ENCODE measurements around the gene SNAP47. TPM values are rescaled to one million over a fixed set of nuclear protein-coding genes. Genes with fewer than 3 reads are reported as not detected.
"Not testable (repeated sequence)": the region's sequence is repeated elsewhere in the genome, so short reads cannot be mapped to it uniquely, and the experiment has no call there.

The SNAP47 gene, protein sequence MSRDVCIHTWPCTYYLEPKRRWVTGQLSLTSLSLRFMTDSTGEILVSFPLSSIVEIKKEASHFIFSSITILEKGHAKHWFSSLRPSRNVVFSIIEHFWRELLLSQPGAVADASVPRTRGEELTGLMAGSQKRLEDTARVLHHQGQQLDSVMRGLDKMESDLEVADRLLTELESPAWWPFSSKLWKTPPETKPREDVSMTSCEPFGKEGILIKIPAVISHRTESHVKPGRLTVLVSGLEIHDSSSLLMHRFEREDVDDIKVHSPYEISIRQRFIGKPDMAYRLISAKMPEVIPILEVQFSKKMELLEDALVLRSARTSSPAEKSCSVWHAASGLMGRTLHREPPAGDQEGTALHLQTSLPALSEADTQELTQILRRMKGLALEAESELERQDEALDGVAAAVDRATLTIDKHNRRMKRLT
- total RNA-seq = 18.1 TPM

DNA sequence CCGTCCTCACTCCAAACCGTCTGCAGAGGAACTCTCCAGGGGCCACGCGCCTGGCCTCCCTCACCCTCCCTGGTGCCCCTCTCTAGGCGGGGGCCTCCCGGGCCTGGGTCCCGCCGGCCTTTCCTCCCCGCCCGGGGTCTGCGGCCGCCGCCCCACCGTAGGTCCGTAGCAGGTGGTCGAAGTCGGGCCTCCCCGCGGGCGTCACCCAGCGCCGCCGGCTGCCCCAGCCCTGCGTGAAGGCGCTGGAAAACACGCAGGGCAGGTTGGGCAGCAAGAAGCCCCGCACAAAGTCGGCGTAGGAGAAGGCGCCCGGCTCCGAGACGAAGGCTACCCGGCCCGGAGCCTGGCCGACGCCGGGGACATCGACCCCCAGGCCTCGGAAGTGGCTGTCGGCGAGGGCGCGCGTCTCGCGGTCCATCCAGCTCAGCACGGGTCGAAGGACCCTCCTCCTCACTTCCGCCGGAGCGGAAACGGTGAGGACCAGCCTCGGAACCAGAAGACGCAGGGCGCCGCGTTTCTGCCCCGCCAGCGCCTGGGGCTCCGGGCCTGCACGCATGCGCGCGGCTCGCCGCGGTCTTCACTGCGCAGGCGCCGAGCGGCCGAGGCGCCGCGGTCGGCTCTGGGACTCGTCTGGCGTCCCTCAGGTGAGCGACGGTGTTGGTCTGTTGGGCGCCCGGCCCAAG lies at the start of gene SNAP47, which contains the start of gene JMJD4:
TSS of gene SNAP47 (plus strand) at position 580 of the 683 bp plus-strand sequence. CDS start 12,302 bp downstream, outside the sequence.
TSS of gene JMJD4 (minus strand) at position 447 of the 683 bp plus-strand sequence. CDS start at position 418, 29 bp downstream.
- peak within 1 kb of the TSS; percentile 71 for H3K4me3 ChIP-seq (ENCODE audit: low read length)
- H3K9me3 ChIP-seq (ENCODE audit: low read depth, low read length) = no peaks in the 10 kb centered on the region
- H3K4me1 ChIP-seq (ENCODE audit: insufficient read depth, low read length) = peaks cover 25% of the 10 kb centered on the region
- H3K27me3 ChIP-seq (ENCODE audit: insufficient read depth, low read length) = no peaks in the 10 kb centered on the region

DNA sequence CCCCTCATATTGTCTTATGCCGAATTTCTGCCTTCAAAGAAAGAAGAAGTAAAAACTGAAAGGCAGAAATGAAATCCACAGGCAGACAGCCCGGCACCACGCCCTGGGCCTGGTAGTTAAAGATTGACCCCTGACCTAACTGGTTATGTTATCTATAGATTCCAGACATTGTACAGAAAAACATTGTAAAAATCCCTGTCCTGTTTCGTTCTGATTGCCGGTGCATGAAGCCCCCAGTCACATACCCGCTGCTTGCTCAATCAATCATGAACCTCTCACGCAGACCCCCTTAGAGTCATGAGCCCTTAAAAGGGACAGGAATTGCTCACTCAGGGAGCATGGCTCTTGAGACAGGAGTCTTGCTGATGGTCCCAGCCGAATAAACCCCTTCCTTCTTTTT lies 49.4 kb upstream of the SNAP47 start:
- Histone ChIP-seq H3K27me3 (ENCODE audit: insufficient read depth, low read length) (no peaks in the 10 kb centered on the region), H3K4me1 (ENCODE audit: insufficient read depth, low read length) (no peaks in the 10 kb centered on the region), H3K9me3 (ENCODE audit: low read depth, low read length) (peaks cover 37% of the 10 kb centered on the region), H3K4me3 (ENCODE audit: low read length) (no peak overlapping the region)

DNA sequence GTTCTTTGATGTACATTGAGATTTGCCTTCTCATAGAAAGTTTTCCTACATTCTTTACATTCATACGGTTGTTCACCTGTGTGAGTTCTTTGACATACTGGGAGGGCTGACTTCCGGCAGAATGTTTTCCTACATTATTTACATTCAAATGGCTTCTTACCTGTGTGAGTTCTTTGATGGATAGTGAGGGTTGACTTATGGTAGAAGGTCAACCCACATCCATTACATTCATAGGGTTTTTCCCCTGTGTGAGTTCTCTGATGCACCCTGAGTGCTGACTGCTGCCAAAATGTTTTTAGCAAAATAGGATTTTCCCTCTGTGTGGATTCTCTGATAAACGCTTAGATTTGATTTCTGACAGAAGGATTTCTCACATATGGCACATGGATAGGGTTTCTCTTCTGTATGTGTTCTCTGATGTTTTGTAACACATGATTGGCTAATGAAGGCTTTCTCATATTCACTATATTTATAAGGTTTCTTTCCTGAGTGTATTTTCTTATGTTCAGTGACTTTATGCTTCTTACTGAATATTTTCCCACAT lies 37.8 kb upstream of the SNAP47 start:
- H3K9me3 ChIP-seq (ENCODE audit: low read depth, low read length) = peaks cover 30% of the 10 kb centered on the region
- no peak overlapping the region for H3K4me3 ChIP-seq (ENCODE audit: low read length)
- no peaks in the 10 kb centered on the region for H3K27me3 ChIP-seq (ENCODE audit: insufficient read depth, low read length)
- no peaks in the 10 kb centered on the region for H3K4me1 ChIP-seq (ENCODE audit: insufficient read depth, low read length)

DNA sequence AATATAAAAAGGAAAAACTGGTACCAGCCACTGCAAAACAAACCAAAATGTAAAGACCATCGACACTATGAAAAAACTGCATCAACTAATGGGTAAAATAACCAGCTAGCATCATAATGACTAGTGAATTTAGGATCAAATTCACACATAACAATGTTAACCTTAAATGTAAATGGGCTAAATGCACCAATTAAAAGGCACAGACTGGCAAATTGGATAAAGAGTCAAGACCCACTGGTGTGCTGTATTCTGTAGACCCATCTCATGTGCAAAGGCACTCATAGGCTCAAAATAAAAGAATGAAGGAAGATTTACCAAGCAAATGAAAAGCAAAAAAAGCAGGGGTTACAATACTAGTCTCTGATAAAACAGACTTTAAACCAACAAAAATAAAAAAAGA lies 33.6 kb upstream of the SNAP47 start:
- H3K27me3 ChIP-seq (ENCODE audit: insufficient read depth, low read length); H3K4me3 ChIP-seq (ENCODE audit: low read length); H3K4me1 ChIP-seq (ENCODE audit: insufficient read depth, low read length): not testable (repeated sequence)
- peaks cover 26% of the 10 kb centered on the region for H3K9me3 ChIP-seq (ENCODE audit: low read depth, low read length)

DNA sequence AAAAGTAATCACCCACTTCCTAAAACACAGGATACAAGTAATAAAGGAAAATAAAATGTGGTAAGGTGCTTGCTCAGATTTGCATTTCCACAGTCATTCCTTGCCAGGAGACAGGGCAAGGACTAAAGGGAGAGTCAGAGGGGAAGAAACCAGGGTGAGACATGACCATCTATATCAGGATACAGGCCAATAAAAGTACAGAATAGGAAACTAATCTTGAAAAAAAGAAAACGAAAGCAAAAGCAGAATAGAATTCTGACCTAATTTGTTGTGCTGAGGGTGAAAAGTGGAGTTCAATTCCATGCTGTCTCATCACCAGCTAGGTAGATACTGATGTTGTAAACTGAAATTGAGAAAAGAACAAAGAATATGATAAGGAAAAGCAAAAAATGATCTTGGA lies 27.4 kb upstream of the SNAP47 start:
- Histone ChIP-seq H3K4me1 (ENCODE audit: insufficient read depth, low read length) (no peaks in the 10 kb centered on the region), H3K9me3 (ENCODE audit: low read depth, low read length) (peaks cover 6% of the 10 kb centered on the region), H3K27me3 (ENCODE audit: insufficient read depth, low read length) (no peaks in the 10 kb centered on the region), H3K4me3 (ENCODE audit: low read length) (no peak overlapping the region)

DNA sequence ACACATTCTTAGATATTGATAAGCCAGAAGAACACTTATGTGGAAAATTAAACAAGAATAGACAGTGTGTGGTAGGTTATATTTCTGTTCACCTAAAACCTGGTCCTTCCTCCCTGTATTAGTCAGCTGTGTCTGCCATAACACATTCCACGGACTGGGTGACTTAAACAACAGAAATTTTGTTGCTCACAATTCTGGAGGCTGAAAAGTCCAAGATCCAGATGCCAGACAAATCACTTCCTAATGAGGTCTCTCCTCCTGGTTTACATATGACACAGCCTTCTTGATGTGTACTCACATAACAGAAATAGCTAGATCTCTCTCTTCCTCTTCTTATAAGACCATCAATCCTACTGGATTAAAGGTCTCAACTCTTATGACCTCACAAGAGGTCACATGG lies 25.8 kb upstream of the SNAP47 start:
- Histone ChIP-seq H3K4me1 (ENCODE audit: insufficient read depth, low read length) (no peaks in the 10 kb centered on the region), H3K9me3 (ENCODE audit: low read depth, low read length) (peaks cover 1% of the 10 kb centered on the region), H3K27me3 (ENCODE audit: insufficient read depth, low read length) (no peaks in the 10 kb centered on the region), H3K4me3 (ENCODE audit: low read length) (no peak overlapping the region)

DNA sequence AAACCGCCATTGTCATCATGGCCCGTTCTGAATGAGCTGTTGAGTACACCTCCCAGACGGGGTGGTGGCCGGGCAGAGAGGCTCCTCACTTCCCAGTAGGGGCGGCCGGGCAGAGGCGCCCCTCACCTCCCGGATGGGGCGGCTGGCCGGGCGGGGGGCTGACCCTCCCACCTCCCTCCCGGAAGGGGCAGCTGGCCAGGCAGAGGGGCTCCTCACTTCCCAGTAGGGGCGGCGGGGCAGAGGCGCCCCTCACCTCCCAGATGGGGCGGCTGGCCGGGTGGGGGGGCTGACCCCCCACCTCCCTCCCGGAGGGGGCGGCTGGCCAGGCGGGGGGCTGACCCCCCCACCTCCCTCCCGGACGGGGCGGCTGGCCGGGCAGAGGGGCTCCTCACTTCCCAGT lies 24.8 kb upstream of the SNAP47 start:
- H3K27me3 ChIP-seq (ENCODE audit: insufficient read depth, low read length); H3K4me3 ChIP-seq (ENCODE audit: low read length); H3K9me3 ChIP-seq (ENCODE audit: low read depth, low read length); H3K4me1 ChIP-seq (ENCODE audit: insufficient read depth, low read length): not testable (repeated sequence)

DNA sequence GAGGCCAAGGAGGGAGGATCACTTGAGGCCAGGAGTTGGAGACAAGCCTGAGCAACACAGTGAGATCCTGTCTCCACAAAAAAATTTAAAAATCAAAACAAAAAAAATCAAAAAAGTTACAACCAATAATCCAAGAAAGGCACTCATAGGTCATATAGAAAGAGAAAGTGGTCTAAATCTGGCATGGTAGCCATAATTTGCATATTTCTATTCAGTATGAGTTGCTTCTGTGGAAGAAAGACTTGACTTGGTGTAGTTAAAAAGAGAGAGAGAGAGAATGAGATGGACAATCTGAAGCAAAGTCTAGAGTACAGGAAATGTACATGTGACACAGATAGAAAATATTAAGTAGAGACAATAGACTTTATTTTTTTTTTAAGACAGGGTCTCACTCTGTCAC lies 22.6 kb upstream of the SNAP47 start:
- no peaks in the 10 kb centered on the region for H3K4me1 ChIP-seq (ENCODE audit: insufficient read depth, low read length)
- no peaks in the 10 kb centered on the region for H3K27me3 ChIP-seq (ENCODE audit: insufficient read depth, low read length)
- no peak overlapping the region for H3K4me3 ChIP-seq (ENCODE audit: low read length)
- no peaks in the 10 kb centered on the region for H3K9me3 ChIP-seq (ENCODE audit: low read depth, low read length)

DNA sequence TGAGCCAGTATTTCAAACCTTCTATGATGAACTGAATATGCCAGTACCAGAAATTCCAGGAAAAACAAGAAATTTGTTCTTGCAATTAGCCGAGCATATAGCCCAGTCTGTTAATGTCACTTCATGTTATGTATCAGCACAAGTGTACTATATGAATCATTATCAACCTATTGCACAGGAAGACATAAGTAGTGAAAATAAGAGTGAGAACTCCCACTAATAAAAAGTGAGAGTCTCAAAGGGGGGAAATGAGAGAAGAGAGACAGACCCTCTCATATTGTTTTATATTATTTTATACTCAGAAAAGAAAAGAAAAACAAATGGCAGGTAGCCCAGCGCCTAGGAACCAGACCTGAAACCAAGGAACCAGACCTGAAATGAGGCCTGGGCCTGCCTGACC lies 16.3 kb upstream of the SNAP47 start:
- Histone ChIP-seq H3K4me1 (ENCODE audit: insufficient read depth, low read length) (no peaks in the 10 kb centered on the region), H3K9me3 (ENCODE audit: low read depth, low read length) (no peaks in the 10 kb centered on the region), H3K27me3 (ENCODE audit: insufficient read depth, low read length) (no peaks in the 10 kb centered on the region), H3K4me3 (ENCODE audit: low read length) (no peak overlapping the region)

DNA sequence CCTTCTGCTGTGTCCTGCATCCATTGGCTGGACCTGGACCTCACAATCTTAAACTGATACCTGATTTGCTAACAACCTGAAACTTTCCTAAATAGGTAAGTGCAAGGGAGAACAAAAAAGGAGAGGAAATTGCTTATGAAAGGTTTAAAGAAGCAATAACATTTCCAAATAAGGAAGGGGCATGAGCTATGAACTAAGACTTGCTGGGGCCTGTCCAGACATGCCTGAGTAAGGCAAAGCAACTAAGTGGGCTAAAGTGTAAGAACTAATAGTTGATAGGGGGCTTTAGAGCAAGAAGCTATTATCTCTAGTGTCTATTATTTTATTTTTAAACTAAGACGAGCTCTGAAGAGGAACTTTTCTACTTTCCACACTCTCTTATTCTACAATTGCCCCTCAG lies 11.8 kb upstream of the SNAP47 start:
- no peak overlapping the region for H3K4me3 ChIP-seq (ENCODE audit: low read length)
- peaks cover 5% of the 10 kb centered on the region for H3K4me1 ChIP-seq (ENCODE audit: insufficient read depth, low read length)
- no peaks in the 10 kb centered on the region for H3K9me3 ChIP-seq (ENCODE audit: low read depth, low read length)
- peaks cover 4% of the 10 kb centered on the region for H3K27me3 ChIP-seq (ENCODE audit: insufficient read depth, low read length)

DNA sequence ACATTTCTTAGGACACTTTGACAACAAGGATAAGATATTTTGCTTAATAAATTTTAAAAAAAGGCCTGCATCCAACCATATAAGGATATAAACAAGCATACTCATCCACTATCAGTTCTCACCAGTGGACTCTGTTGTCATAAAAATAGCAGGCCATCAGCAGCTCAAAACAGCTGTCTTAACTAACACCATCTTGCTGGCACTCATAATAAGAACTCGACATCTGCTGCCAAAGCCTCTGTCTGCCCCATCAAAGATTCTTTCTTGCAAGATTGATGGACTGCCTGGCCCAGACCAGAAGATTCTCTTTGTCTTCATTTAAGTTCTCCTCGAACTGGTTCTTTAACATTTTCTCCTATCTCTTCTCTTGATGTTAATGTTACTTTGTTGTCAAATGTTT lies 10.2 kb upstream of the SNAP47 start:
- H3K9me3 ChIP-seq (ENCODE audit: low read depth, low read length) = no peaks in the 10 kb centered on the region
- peaks cover 4% of the 10 kb centered on the region for H3K27me3 ChIP-seq (ENCODE audit: insufficient read depth, low read length)
- H3K4me1 ChIP-seq (ENCODE audit: insufficient read depth, low read length) = peaks cover 12% of the 10 kb centered on the region
- no peak overlapping the region for H3K4me3 ChIP-seq (ENCODE audit: low read length)

DNA sequence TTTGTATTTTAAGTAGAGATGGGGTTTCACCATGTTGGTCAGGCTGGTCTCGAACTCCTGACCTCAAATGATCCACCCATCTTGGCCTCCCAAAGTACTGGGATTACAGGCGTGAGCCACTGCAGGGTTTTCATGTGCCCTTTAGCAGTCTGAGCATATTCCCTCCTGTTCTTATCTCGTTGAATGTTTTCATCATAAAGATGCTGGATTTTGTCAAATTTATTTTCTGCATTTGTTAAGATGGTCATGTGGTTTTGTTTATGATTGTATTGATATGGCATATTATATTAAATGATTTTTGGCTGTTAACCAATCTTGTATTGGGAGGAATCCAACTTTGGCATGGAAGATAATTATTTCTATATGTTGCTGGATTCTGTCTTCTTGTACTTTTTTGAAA lies 8.9 kb upstream of the SNAP47 start:
- Histone ChIP-seq H3K4me3 (ENCODE audit: low read length) (no peak overlapping the region), H3K4me1 (ENCODE audit: insufficient read depth, low read length) (peaks cover 12% of the 10 kb centered on the region), H3K9me3 (ENCODE audit: low read depth, low read length) (no peaks in the 10 kb centered on the region), H3K27me3 (ENCODE audit: insufficient read depth, low read length) (peaks cover 4% of the 10 kb centered on the region)

DNA sequence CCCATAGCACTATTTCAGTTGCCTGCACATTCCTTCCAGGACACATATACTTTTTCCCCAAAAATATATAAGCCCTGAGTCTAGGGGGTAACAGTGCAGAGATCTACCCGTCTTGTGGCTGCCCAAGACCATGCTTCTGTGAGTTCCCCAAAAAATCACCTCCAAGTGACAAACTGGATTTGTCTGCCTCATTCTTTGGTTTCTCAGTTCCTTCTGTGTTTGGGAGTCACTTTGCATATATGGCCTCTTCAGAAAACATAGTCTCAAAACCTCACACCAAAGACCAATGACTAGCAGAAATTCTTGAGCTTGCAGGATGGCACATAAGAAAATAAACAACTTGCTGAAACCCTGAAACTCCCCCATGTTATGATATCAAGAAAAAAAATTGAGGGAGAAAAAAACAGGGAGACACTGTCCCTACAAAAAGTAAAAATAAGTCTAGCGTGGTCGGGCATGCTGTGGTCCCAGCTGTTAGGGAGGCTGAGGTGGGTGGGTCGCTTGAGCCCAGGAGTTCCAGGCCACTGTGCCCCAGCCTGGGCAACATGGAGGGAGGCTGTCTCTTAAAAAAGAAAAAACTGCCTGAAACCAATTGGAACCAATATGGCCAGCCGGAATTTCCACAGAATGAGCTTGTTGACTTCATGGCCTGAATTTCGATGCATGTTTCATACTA lies 8.2 kb upstream of the SNAP47 start:
- H3K27me3 ChIP-seq (ENCODE audit: insufficient read depth, low read length) = peaks cover 4% of the 10 kb centered on the region
- H3K4me3 ChIP-seq (ENCODE audit: low read length) = no peak overlapping the region
- peaks cover 12% of the 10 kb centered on the region for H3K4me1 ChIP-seq (ENCODE audit: insufficient read depth, low read length)
- H3K9me3 ChIP-seq (ENCODE audit: low read depth, low read length) = no peaks in the 10 kb centered on the region

DNA sequence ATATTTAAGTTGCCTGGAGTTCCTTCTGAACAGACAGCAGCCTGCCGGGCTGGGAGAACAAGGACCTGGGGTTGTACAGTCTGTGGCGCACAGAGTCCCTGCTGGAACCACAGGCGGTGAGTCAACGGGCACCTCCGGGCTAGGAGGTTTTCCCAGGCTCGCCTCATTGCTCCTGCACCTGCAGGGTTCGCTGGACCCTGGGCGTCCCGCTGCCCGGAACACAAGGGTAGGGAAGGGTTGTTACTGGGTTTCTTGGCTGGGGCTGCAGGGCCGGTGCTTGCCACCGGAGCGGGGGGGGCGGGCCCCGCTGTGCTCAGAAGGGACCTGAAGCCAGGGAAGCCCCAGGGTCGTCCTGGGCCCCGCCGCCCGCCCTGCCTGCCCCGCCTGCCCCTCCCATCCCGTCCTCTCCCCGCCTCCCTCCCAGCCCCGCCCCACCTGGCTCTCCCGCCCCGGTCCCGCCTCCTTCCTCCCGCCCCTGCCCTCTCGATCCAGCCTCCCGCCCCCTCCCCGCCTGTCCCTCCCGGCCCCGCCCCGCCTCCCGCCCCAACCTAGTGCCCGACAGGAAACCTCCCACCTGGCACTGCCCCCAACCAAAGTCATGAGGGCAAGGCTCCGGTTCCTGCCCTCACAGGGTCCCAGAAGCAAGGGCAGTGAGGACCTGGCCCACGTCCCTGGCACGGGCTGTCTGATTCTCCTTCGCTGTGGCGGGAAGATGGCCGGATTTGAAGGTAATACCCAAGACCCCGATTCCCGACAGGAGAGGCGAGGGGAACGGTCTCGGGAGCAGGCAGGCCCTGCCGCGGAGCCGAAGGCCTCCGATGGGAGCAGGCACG lies 7.0 kb upstream of the SNAP47 start:
- H3K4me3 ChIP-seq (ENCODE audit: low read length) = peak overlapping the region; percentile 29

More for the DNA sequence above, 7.0 kb upstream of the SNAP47 start:
- Histone ChIP-seq H3K4me1 (ENCODE audit: insufficient read depth, low read length) (peaks cover 13% of the 10 kb centered on the region), H3K9me3 (ENCODE audit: low read depth, low read length) (no peaks in the 10 kb centered on the region), H3K27me3 (ENCODE audit: insufficient read depth, low read length) (peaks cover 4% of the 10 kb centered on the region)

Data from mononuclear cell (primary cell).